ENCODE measurements around the gene NT5DC1. TPM values are rescaled to one million over a fixed set of nuclear protein-coding genes. Genes with fewer than 3 reads are reported as not detected.

NT5DC1 gene
- total and polyA plus RNA-seq, 4 donors = 8.6 to 49.0 (median 22.1) TPM

DNA sequence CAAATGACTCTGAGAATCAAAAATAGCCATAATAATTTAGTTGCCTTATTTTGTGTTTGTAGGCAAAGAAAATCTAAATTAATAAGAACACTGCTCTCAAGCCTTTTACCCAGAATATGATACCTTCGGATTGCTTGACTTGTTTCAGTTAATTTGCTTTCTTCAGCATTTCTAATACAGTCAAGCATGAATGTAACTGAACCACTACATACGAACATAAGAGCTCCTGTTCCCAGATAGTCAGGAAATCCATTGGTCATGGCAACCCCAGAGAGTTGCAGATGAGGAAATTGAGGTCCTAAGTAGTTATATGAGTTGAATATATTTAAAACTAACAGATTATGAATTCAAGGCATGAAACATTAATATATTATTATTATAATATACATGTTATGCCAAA is 42.9 kb upstream of the NT5DC1 start:
- WGBS, 2 donors = 54 to 76% methylated on average over 2 of the region's 2 CpGs
- peaks cover 0 to 32% (median 9%) of the 10 kb centered on the region in 5 donors for H3K4me1 ChIP-seq (ENCODE audit: control insufficient read depth in 5 of 5, insufficient read depth in 5 of 5, low read length in 5 of 5)
- H3K9ac ChIP-seq (ENCODE audit: insufficient read depth in 1 of 2, low read length in 2 of 2) = no peak overlapping the region
- no peak overlapping the region for H3K27ac ChIP-seq (ENCODE audit: low read depth in 1 of 2, low read length in 1 of 2)
- DNase-seq (no peak), ATAC-seq (ENCODE audit: insufficient read depth, low FRiP score) (no peak)
- no peak overlapping the region for H3K4me3 ChIP-seq
- TF ChIP-seq, protein P1, sequence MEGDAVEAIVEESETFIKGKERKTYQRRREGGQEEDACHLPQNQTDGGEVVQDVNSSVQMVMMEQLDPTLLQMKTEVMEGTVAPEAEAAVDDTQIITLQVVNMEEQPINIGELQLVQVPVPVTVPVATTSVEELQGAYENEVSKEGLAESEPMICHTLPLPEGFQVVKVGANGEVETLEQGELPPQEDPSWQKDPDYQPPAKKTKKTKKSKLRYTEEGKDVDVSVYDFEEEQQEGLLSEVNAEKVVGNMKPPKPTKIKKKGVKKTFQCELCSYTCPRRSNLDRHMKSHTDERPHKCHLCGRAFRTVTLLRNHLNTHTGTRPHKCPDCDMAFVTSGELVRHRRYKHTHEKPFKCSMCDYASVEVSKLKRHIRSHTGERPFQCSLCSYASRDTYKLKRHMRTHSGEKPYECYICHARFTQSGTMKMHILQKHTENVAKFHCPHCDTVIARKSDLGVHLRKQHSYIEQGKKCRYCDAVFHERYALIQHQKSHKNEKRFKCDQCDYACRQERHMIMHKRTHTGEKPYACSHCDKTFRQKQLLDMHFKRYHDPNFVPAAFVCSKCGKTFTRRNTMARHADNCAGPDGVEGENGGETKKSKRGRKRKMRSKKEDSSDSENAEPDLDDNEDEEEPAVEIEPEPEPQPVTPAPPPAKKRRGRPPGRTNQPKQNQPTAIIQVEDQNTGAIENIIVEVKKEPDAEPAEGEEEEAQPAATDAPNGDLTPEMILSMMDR (IDR thresholded peaks at IDR 0.05; ENCODE audit: control extremely low read depth, extremely low read depth) = no peak
- no peaks in the 10 kb centered on the region for H3K27me3 ChIP-seq (ENCODE audit: control insufficient read depth in 3 of 3, insufficient read depth in 3 of 3, low read length in 2 of 3)
- no peaks in the 10 kb centered on the region for H3K9me3 ChIP-seq (ENCODE audit: control insufficient read depth in 4 of 4, insufficient read depth in 3 of 4, low read length in 3 of 4)
- H3K36me3 ChIP-seq (ENCODE audit: control insufficient read depth in 4 of 4, insufficient read depth in 4 of 4, low read length in 4 of 4) = no peaks in the 10 kb centered on the region

- WGBS, 2 donors = 53 to 78% methylated on average over 13 of the region's 13 CpGs
- Histone ChIP-seq H3K27ac (ENCODE audit: low read depth in 1 of 2, low read length in 1 of 2) (peak overlapping the region in 1 of 2 donors; percentile 98), H3K36me3 (ENCODE audit: control insufficient read depth in 4 of 4, insufficient read depth in 4 of 4, low read length in 4 of 4) (no peaks in the 10 kb centered on the region), H3K4me3 (peak overlapping the region; percentile 41), H3K9me3 (ENCODE audit: control insufficient read depth in 4 of 4, insufficient read depth in 3 of 4, low read length in 3 of 4) (no peaks in the 10 kb centered on the region), H3K4me1 (ENCODE audit: control insufficient read depth in 5 of 5, insufficient read depth in 5 of 5, low read length in 5 of 5) (peaks cover 0 to 43% (median 12%) of the 10 kb centered on the region in 5 donors), H3K27me3 (ENCODE audit: control insufficient read depth in 3 of 3, insufficient read depth in 3 of 3, low read length in 2 of 3) (no peaks in the 10 kb centered on the region), H3K9ac (ENCODE audit: insufficient read depth in 1 of 2, low read length in 2 of 2) (peak overlapping the region; percentile 50 to 75)
- DNase-seq (peak; percentile 67 to 86 (median 82)), ATAC-seq (ENCODE audit: insufficient read depth, low FRiP score) (peak; percentile 68)
- TF ChIP-seq, protein P1 (IDR thresholded peaks at IDR 0.05; ENCODE audit: control extremely low read depth, extremely low read depth) = no peak
Observed at GRCh38 chr6:116059713-116060571, 40.7 kb upstream of the NT5DC1 start.

DNA sequence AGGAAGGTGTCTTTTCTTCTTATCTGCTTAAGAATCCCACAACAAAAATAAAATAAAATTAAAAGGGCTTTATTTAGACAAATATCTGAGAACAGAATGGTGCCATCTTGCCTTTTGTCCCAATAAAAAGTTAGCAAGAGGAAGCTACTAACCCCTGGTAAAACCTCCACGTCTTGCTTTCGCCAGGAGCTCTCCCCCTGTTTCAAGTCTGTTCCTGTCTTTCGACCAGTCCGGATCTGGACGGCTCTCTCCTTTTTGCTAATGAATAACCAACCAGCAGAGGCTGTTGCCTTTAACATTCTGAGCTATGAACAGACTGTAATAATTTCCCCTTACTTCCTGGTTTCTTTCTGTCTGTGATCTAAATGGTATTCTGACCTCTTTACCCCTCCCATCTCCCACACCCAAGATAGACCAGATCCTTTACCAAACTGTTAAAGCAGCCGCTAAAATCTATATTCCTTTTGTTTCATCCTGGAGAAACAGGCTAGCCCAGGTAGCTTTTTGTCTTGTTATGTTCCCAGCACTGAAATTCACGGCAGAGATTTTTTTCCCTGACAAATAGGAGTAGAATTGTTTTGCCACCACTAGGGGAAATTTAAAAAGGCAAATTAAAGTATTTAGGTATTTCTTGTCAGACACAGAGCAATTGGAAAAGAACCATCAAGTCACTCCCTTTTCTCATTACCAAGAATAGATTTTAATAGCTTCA is 39.9 kb upstream of the NT5DC1 start, which contains the start of gene FRK:
Gene FRK (minus strand): TSS at position 320 of the 712 bp plus-strand sequence. CDS start 580 bp downstream, outside the sequence.
- Histone ChIP-seq H3K9me3 (ENCODE audit: control insufficient read depth in 4 of 4, insufficient read depth in 3 of 4, low read length in 3 of 4) (no peaks in the 10 kb centered on the region), H3K27ac (ENCODE audit: low read depth in 1 of 2, low read length in 1 of 2) (peak within 1 kb of the TSS; percentile 12 to 98), H3K4me1 (ENCODE audit: control insufficient read depth in 5 of 5, insufficient read depth in 5 of 5, low read length in 5 of 5) (peaks cover 0 to 44% (median 12%) of the 10 kb centered on the region in 5 donors), H3K9ac (ENCODE audit: insufficient read depth in 1 of 2, low read length in 2 of 2) (peak within 1 kb of the TSS; percentile 50 to 75), H3K4me3 (peak within 1 kb of the TSS; percentile 41), H3K27me3 (ENCODE audit: control insufficient read depth in 3 of 3, insufficient read depth in 3 of 3, low read length in 2 of 3) (no peaks in the 10 kb centered on the region), H3K36me3 (ENCODE audit: control insufficient read depth in 4 of 4, insufficient read depth in 4 of 4, low read length in 4 of 4) (no peaks in the 10 kb centered on the region)
- peak; percentile 44 to 84 (median 80) for DNase-seq
- WGBS, 2 donors = 35 to 80% methylated on average over 7 of the region's 7 CpGs
- peak; percentile 80 for ATAC-seq (ENCODE audit: insufficient read depth, low FRiP score)
- TF ChIP-seq, protein P1 (IDR thresholded peaks at IDR 0.05; ENCODE audit: control extremely low read depth, extremely low read depth) = no peak

All from lung (tissue), 12 donors.